Right renal cortex interstitium (tissue), 3 donors: Measurements from ENCODE around the gene KRTAP10-1. TPM values are rescaled to one million over a fixed set of nuclear protein-coding genes. Genes with fewer than 3 reads are reported as not detected.
"Not testable (repeated sequence)": the region's sequence is repeated elsewhere in the genome, so short reads cannot be mapped to it uniquely, and the experiment has no call there.

Source experiments
- DNase-seq, 3 donors: peaks; one replicate each; pipeline ENCODE4 v3.0.0-alpha.2; 2013; ENCODE audit warnings: low read depth in 3 of 3, low spot score in 2 of 3
- polyA plus RNA-seq, 3 donors: library from polyadenylated mRNA; unstranded; fragments of 120-200 nt; gene quantifications; one replicate each; pipeline ENCODE4 v1.2.1, GENCODE V29; 2013; ENCODE audit not compliant: insufficient read length in 3 of 3

KRTAP10-1 gene
- polyA plus RNA-seq, 3 donors = not detected

DNA sequence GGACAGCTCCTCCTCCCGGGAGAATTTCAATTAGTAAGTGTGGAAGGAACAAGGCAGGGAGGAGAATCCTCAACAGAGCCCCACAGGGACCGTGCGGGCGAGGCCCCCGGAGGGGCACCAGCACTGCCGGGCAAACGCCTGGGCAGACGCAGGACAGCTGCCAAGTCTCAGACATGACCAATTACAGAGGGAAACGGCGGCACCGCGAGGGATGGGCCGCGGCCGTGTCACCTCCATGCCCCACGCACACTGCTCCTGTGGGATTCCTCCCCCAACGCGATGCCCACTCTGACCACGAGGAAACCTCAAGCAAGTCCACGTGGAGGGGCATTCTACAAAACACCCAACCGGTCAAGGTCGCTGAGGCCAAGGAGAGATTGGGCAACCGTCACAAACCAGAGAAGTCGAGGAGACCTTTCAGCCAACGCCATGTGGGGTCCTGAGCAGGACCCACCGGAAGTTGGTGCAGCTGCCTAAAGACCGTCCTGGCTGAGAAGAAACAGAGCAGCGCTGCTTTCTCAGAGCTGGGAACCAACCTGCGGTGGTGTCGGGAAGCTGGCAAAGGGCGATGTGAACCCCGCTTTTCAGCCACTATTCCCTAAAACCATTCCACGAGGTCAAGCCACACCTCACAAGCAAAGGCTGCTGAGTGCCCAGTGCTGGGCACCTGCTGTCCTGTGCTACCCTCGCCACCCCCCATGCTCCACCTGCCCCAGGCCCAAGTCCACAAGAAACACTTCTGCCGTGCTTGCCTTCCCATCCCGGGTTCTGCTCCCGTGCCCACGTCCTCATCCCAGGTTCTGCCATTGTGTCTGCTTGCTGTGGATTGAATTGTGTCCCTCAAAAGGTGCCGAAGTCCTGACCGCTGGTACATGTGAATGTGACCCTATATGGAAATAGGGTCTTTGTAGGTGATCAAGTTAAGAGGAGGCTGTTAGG lies 32.1 kb upstream of the KRTAP10-1 start:
- DNase-seq = no peak

DNA sequence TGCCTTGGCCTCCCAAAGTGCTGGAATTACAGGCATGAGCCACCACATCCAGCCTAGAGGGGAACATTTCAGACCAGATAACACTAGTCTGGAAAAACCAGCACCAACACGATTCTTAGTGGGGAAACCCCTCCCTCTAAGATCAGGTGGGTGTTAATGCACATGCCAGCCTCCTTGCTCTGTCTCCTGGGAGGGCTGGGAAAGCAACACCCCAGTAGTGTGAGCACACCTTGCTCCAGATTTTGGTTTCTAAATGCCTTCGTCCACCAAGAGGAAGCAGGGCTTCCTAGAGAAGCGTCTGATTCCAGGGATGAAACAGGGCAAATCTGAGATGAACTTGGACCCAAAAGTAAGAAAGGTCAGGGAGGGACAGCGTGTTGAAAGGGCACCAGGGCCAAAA lies 31.3 kb upstream of the KRTAP10-1 start:
- DNase-seq = no peak

DNA sequence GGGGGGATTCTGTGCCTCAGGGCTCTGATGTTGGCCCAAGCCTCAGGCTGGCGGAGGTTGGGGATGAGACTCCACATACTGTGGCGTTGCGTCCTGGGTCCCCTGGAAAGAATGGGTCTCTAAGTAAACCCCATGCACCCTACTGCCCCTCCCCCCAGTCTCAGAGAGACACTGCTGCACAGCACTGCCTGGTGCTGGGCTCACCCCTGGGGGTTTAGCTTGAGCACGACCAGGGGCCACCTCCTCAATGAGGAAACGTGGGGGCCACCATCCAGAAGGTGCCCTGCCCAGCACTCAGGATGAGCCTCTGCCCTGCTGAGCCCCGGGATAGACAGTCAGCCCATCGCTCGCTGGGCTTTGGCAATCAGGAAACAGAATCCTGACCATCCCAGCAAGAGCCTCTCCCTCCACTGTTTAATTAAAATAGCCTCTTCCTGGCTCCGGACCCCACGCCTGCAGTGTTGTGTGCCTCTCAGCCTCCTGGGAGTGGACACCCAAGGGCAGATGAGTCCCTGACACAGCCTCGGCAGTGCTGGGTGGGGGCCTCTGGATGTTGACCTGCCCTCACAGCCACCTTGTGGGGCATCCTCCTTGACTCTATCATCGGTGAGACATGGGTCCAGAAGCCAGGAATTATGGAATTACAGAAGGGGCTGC lies 30.0 kb upstream of the KRTAP10-1 start:
- no peak for DNase-seq

GRCh38 chr21:44568667-44569556 lies 28.9 kb upstream of the KRTAP10-1 start:
- DNase-seq = no peak

GRCh38 chr21:44568261-44568660 lies 28.3 kb upstream of the KRTAP10-1 start:
- no peak for DNase-seq

DNA sequence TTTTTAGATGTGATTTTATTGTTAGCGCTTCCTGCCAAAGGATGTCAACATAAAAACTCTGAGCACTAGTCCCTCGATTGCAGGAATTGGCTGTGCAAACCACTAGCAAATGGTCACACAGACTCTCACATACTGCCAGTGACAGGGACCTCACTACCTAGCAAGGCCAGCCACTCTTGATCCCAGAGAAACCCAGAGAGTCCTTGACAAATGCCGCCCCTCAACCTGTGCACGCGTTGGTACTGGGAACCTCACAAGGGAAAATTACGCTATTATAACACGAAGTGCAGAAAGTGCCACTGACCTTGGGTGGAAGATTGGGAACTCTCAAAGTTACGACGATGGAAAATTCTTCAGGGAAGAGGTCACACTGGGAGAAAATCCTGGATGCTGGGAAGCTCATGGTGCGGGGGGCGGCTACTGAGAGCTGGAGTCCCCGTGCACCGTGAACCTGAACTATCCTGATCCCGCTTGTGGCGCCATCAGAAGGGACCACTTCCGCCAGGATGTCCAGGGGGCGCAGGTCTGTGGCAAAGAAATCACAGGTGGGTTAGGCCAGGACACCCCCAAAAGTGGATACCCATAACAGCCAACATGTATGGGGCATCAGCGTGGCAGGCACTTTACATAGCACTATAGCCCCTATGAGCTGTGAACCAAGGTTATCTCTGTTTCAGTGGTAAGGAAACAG lies 27.6 kb upstream of the KRTAP10-1 start:
- DNase-seq = no peak

DNA sequence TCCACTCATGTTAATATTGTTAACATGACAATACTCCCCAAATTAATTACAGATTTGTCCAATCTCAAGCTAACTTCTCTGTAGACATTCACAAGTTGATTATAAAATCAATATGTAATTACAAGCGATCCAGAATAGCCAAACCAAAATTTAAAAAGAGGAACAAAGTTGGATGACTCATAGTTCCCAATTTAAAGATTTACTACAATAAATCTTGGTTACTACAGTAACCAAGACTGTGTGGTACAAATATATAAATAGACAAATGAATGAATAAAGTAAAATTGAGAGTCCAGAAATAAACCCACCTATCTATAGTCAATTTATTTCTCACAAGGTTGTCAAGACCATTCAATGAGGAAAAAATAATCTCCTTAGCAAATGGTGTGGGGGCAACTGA lies 26.4 kb upstream of the KRTAP10-1 start:
- no peak for DNase-seq

DNA sequence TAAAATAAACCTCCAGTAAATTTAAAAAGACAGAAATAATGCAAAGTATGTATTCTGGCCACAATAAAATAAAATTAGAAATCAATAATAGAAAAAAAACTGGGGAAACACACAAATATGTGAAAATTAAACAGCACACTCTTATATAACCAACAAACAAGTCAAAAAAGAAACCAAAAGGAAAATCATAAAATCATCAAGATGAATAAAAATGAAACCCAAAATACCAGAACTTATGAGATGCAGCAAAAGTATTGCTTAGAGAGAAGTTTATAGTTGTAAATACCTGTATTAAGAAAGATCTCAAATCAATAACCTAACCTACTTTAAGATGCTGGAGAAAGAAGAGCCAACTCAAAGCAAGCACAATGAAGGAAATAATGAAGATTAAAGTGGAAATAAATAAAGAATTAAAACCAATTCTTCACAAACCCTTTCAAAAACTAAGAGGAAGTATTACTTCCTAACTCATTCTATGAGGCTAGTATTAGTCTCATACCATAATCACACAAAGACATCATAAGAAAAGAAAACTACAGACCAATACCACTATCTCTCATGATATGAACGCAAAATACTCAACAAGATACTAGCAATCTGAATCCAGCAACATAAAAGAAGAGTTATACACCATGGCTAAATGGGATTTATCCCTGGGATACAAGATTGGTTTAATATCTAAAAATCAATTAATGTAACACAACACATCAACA lies 25.0 kb upstream of the KRTAP10-1 start:
- DNase-seq = no peak

- DNase-seq = no peak
Observed at GRCh38 chr21:44564099-44564498, 24.1 kb upstream of the KRTAP10-1 start.

DNA sequence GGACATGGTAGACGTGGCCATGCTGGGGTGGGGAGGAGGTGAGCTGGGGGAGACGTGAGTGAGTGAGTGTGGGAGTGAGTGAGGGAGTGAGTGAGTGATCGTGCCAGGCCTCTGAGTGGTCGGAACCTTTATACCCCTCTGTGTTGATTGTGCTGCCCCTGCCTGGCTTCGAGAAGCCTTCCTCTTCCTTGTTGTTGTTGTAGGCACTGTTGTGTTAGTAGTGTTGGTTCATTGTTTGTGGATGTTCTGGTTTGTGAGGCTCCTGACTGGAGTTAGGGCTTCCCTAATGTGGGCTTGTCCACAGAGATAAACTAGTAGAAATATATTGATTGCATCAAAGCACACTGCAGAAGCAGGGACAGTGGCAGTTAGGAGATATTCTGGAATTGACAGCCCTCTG lies 18.7 kb upstream of the KRTAP10-1 start, which contains the start of gene KRTAP10-3:
Gene KRTAP10-3, minus strand, starts transcription at position 101 of the 400 bp plus-strand sequence. Its CDS starts 80 bp downstream, at position 21.
- no peak for DNase-seq

GRCh38 chr21:44558329-44558675 lies 18.3 kb upstream of the KRTAP10-1 start:
- not testable (repeated sequence) for DNase-seq

DNA sequence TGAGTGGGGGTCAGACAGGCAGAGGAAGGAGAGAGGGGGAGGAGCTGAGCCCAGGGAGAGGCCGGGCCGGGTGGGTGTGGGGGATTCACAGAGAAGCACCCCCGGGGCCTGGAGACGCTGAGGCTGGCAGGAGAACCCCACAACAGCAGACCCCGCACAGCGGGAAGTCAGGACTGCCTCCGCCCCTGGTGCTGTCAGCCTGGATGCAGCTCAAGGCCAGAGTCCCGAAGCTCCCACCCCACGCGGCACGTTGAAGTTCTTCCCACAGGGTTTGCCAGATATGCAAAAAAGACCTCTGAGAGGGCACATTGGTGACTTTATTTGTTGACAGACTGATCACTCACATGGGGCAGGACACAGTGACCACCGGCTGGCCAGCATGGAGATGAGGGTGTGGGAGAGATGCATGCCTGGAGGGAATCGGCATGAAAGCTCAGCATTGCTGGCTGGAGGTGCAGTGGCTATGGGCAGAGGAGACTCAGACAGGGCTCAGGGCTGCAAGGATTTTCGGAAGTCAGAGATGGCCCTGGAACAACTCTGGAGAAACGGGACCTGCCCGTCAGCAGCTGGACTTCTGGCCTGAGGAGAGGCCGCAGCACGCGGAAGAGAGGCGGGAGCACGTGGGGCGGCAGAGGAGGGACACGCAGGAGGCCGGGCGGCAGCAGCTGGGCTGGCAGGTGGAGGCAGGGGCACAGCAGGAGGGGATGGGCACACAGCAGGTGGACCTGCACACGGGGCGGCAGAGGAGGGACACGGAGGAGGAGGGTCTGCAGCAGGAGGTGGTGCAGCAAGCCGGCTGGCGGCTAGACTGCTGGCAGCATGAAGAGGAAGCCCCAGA lies 17.7 kb upstream of the KRTAP10-1 start:
- no peak for DNase-seq

DNA sequence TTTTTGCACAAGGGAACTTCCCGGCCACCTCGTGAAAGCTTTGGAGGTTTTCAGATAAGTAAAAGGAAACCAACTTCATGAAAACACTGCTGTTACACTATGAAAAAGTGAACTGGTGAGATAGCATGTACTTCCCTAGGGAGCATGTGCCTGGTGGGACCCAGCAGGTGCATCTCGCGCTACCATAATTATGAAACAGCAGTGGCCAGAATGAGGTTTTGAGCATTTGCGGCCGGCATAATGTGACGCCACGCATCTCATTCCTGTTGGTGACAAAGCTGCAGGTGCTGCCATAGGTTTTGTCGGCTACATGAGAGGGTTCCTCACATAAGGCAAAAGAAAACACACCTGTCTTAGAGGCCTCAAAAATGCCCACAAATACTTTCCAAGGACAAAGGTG lies 16.9 kb upstream of the KRTAP10-1 start:
- DNase-seq = no peak

DNA sequence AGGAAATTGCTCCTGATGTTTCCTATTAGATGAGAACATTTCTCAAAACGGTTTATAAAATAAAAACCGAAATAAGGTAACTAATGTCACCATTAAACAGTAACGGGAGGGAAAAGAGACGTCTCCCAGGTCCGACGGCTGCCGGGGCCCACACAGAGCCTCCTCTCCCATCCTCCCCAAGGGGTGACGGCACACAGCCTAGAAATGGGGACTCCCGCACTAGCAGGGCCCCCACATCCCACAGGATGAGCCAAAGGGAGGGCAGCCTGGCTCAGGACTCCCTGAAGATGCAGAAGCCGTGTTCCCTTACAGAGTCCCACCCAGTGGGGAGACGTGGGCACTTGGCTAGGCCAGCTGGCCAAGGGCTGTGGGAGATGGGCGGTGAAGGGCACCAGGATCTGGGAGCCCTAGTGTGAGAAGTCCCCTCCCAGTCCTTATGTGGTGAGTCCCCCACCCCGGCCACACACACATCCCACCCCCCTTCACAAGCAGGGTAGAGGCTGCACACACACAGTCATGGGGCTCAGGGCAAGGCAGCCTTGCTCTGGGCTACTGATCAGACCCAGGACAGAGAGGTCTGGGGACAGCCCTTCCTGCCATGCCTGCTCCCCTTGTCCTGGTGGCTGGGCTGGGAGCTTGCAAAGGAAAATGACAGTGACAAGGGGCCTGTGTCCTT lies 15.3 kb upstream of the KRTAP10-1 start:
- DNase-seq = no peak

GRCh38 chr21:44552681-44553080 lies 12.7 kb upstream of the KRTAP10-1 start:
- no peak for DNase-seq

DNA sequence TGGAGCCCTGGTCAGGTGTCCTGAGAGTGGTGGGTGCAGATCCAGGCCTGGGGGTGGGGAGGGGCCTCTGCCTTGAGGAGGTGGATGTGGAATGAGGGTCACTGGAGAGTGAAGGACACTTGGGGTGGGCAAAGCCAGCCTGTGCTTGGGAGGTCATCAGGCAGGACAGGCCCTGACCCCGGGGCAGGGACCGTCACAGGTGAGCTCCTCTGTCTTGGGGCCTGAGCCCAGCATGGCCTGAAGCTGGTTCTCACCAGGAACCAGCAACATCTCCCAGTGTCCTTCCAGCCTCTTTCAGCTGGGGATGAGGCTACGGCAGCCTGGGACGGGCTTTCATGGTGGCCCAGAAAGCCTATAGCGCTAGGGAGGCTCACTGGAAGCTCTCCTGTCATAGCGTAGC lies 12.1 kb upstream of the KRTAP10-1 start:
- no peak for DNase-seq

DNA sequence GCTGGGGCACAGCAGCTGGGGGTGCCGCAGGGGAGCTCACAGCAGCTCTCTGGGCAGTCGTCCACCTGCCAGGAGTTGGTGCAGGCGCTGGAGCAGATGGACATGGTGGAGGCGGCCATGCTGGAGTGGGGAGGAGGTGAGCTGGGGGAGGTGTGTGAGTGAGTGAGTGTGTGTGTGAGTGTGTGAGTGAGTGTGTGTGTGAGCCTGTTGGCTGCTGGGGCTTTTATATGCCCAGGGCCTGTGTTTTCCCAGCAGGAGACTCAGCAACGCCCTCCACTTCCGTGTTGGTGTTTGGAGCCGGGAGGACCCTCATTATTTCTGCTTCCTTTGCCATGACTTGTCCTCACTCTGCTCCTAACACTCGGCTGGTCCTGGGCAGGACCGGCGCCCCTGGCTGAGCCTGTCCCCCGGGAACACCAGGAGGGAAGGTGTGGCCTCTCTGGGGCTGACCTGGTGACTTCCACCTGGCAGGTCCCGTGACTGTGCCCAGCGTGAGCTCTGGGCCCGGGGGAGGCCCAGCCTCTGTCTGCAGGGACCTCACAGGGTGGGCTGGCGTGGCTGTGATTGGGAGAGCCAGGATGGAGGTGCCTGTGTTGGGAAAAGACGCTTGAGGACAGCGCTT lies 11.5 kb upstream of the KRTAP10-1 start, which contains the start of gene KRTAP10-2:
Gene KRTAP10-2, minus strand, starts transcription at position 166 of the 622 bp plus-strand sequence. Its CDS starts 47 bp downstream, at position 119.
- no peak for DNase-seq

GRCh38 chr21:44550807-44551206 lies 10.8 kb upstream of the KRTAP10-1 start:
- no peak for DNase-seq
